Liver (tissue), 9 donors: Measurements from ENCODE around the gene ADCY10. TPM values are rescaled to one million over a fixed set of nuclear protein-coding genes. Genes with fewer than 3 reads are reported as not detected.

Source experiments
- DNase-seq: peaks from one replicate; pipeline ENCODE4 v3.0.0-alpha.2; 2017; ENCODE audit warnings: low spot score
- H3K27ac ChIP-seq, 2 donors: one replicate each; pipeline ENCODE4 v1.7.0; 2013; ENCODE audit warnings: inconsistent platforms in 2 of 2, low read length in 2 of 2, control low read depth in 1 of 2, low read depth in 1 of 2, mild to moderate bottlenecking in 1 of 2
- H3K27me3 ChIP-seq, 4 donors: one replicate each; pipeline versions ENCODE4 v1.6.1 to v1.7.0; 2013; ENCODE audit warnings: low read length in 3 of 4, inconsistent platforms in 1 of 4, mild to moderate bottlenecking in 1 of 4, moderate library complexity in 1 of 4; ENCODE audit not compliant: control insufficient read depth in 4 of 4, insufficient read depth in 4 of 4
- H3K36me3 ChIP-seq, 4 donors: one replicate each; pipeline versions ENCODE4 v1.6.1 to v1.7.0; 2013; ENCODE audit warnings: low read length in 3 of 4, mild to moderate bottlenecking in 3 of 4, low read depth in 1 of 4, moderate library complexity in 1 of 4; ENCODE audit not compliant: control insufficient read depth in 4 of 4, insufficient read depth in 3 of 4
- H3K4me1 ChIP-seq, 4 donors: one replicate each; pipeline versions ENCODE4 v1.6.1 to v1.7.0; 2013; ENCODE audit warnings: low read length in 3 of 4, mild to moderate bottlenecking in 3 of 4, moderate library complexity in 1 of 4; ENCODE audit not compliant: control insufficient read depth in 4 of 4, insufficient read depth in 4 of 4
- H3K4me3 ChIP-seq, 3 donors: one replicate each; pipeline versions ENCODE4 v1.6.1 to v1.7.0; 2013; ENCODE audit warnings: low read length in 3 of 3, control low read depth in 1 of 3, low read depth in 1 of 3, mild to moderate bottlenecking in 1 of 3
- H3K9ac ChIP-seq, 2 donors: one replicate each; pipeline ENCODE4 v1.7.0; 2013; ENCODE audit warnings: low read length in 2 of 2, mild to moderate bottlenecking in 2 of 2, moderate library complexity in 2 of 2, control low read depth in 1 of 2, low read depth in 1 of 2
- H3K9me3 ChIP-seq, 4 donors: one replicate each; pipeline versions ENCODE4 v1.6.1 to v1.7.0; 2013; ENCODE audit warnings: low read length in 3 of 4; ENCODE audit not compliant: control insufficient read depth in 4 of 4
- ATF3 ChIP-seq: IDR thresholded peaks from 2 replicates; pipeline ENCODE4 v1.6.1; 2016; ENCODE audit warnings: antibody characterized with exemption
- CTCF ChIP-seq: fragments of 150-350 bp; IDR thresholded peaks from 2 replicates; pipeline ENCODE4 v1.5.1; 2017; ENCODE audit warnings: improper control_type of control experiment, low read depth, low read length; ENCODE audit not compliant: missing input control
- FOXA1 ChIP-seq: IDR thresholded peaks from 2 replicates; pipeline ENCODE4 v1.6.1; 2016; ENCODE audit warnings: antibody characterized with exemption
- FOXA2 ChIP-seq: IDR thresholded peaks from 2 replicates; pipeline ENCODE4 v1.6.1; 2016; ENCODE audit warnings: antibody characterized with exemption
- HNF4A ChIP-seq, 2 donors: conservative IDR thresholded peaks; 2 replicates each; pipeline ENCODE4 v1.6.1; 2016; ENCODE audit warnings: antibody characterized with exemption in 2 of 2, mild to moderate bottlenecking in 2 of 2
- HNF4G ChIP-seq: IDR thresholded peaks from 2 replicates; pipeline ENCODE4 v1.6.1; 2016; ENCODE audit warnings: antibody characterized with exemption
- JUND ChIP-seq, 2 donors: IDR thresholded peaks; 2 replicates each; pipeline ENCODE4 v1.6.1; 2016; ENCODE audit warnings: antibody characterized with exemption in 2 of 2
- MAX ChIP-seq: IDR thresholded peaks from 2 replicates; pipeline ENCODE4 v1.6.1; 2016; ENCODE audit warnings: antibody characterized with exemption
- REST ChIP-seq: IDR thresholded peaks from 2 replicates; pipeline ENCODE4 v1.6.1; 2016; ENCODE audit warnings: antibody characterized with exemption, mild to moderate bottlenecking
- RXRA ChIP-seq, 2 donors: IDR thresholded peaks; 2 replicates each; pipeline ENCODE4 v1.6.1; 2017 to 2018; ENCODE audit warnings: antibody characterized with exemption in 2 of 2, mild to moderate bottlenecking in 1 of 2
- SP1 ChIP-seq: IDR thresholded peaks from 2 replicates; pipeline ENCODE4 v1.6.1; 2018; ENCODE audit warnings: antibody characterized with exemption, mild to moderate bottlenecking
- YY1 ChIP-seq: IDR thresholded peaks from 2 replicates; pipeline ENCODE4 v1.6.1; 2016; ENCODE audit warnings: antibody characterized with exemption, mild to moderate bottlenecking
- WGBS: extraction: QIAGEN DNeasy Blood & Tissue Kit; methylation state at CpG from one replicate; pipeline ENCODE4 v1.1.7; 2013; 5-methylcytosine and 5-hydroxymethylcytosine counted together
- polyA plus RNA-seq, 2 donors: library from polyadenylated mRNA; stranded (reverse) in 1 of 2; unstranded in 1 of 2; fragments of 200-250 nt in 1 of 2; fragments of >200 nt in 1 of 2; fragmentation: Nextera tagmentation in 1 of 2; extraction: Ambion mirVana in 1 of 2; gene quantifications; one replicate each; pipeline versions ENCODE4 v1.2.1 to v1.2.3, GENCODE V29; 2013 to 2015
- total RNA-seq, 2 donors: library from RNA; depleted of rRNA; stranded (reverse); fragments of >200 nt; gene quantifications; one replicate each; pipeline ENCODE4 v1.2.3, GENCODE V29; 2014
- donor health status: healthy.
- donor health status: healthy.
- donor health status: healthy.
- donor health status: healthy.
- donor health status: healthy.

The ADCY10 gene
- total and polyA plus RNA-seq, 4 donors, result 0.89 to 4.7 (median 2.3) TPM

- H3K36me3 ChIP-seq, result peaks cover 0 to 2% (median 0%) of the 10 kb centered on the region in 4 donors
- TF ChIP-seq RXRA (IDR thresholded peaks at IDR 0.05) (peak; percentile 25 to 45), HNF4G (no peak), MAX (peak; percentile 90), HNF4A (conservative IDR thresholded peaks at IDR 0.05) (peak in 1 of 2 donors; percentile 20), ATF3 (no peak), SP1 (no peak), YY1 (peak; percentile 98), REST (peak; percentile 72), FOXA1 (no peak), FOXA2 (no peak), CTCF (no peak), JUND (IDR thresholded peaks at IDR 0.05) (peak in 1 of 2 donors; percentile 10)
- peak overlapping the region; percentile 81 to 91 for H3K27ac ChIP-seq
- peak overlapping the region in 1 of 2 donors; percentile 97 for H3K9ac ChIP-seq
- DNase-seq, result no peak
- WGBS, result 40% methylated on average over 7 of the region's 7 CpGs
- no peaks in the 10 kb centered on the region for H3K27me3 ChIP-seq
- peak overlapping the region; percentile 63 to 91 (median 72) for H3K4me3 ChIP-seq
- no peaks in the 10 kb centered on the region for H3K9me3 ChIP-seq
- peaks cover 6 to 39% (median 29%) of the 10 kb centered on the region in 4 donors for H3K4me1 ChIP-seq
Observed at GRCh38 chr1:167912294-167912693, 1.6 kb downstream of the ADCY10 start.

- H3K9ac ChIP-seq, result peak overlapping the region; percentile 1 to 85
- no peak for DNase-seq
- H3K4me1 ChIP-seq, result peaks cover 4 to 32% (median 25%) of the 10 kb centered on the region in 4 donors
- 24% methylated on average over 8 of the region's 8 CpGs for WGBS
- TF ChIP-seq SP1 (no peak), REST (no peak), HNF4A (conservative IDR thresholded peaks at IDR 0.05) (peak; percentile 4 to 13), RXRA (IDR thresholded peaks at IDR 0.05) (peak in 1 of 2 donors; percentile 17)
- H3K27ac ChIP-seq, result peak overlapping the region; percentile 38 to 91
- H3K36me3 ChIP-seq, result peaks cover 0 to under 1% (median 0%) of the 10 kb centered on the region in 4 donors
- no peaks in the 10 kb centered on the region for H3K9me3 ChIP-seq
- H3K4me3 ChIP-seq, result peak overlapping the region in 2 of 3 donors; percentile 24 to 91
- H3K27me3 ChIP-seq, result no peaks in the 10 kb centered on the region
Observed at GRCh38 chr1:167911413-167911812, 2.5 kb downstream of the ADCY10 start.
